NOMO-1 treated with dmso at 0.1 percent for 144 hours (cell line): ENCODE measurements around the gene FBXL7.

ENCODE experiments used
- DNase-seq: peaks from one replicate; lab custom pipeline; 2025; ENCODE audit not compliant: unreplicated experiment; lab: John Stamatoyannopoulos, UW

FBXL7 gene

GRCh38 chr5:15983392-15983791 is 483.4 kb downstream of the FBXL7 start:
- DNase-seq, result no peak
